Natural killer cell (primary cell): Measurements from ENCODE around the gene IL2RG. TPM values are rescaled to one million over a fixed set of nuclear protein-coding genes. Genes with fewer than 3 reads are reported as not detected.

Experiments used
- ATAC-seq, 3 donors: fragments of 150-1000 bp in 2 of 3; fragments of 200-7000 bp in 1 of 3; cut with Tn5 transposase; 1 replicate in 1 of 3; 2 replicates in 2 of 3; pipeline ENCODE4 v1.10.0; 2021; ENCODE audit warnings: mild to moderate bottlenecking in 2 of 3, moderate library complexity in 2 of 3
- DNase-seq, 2 donors: peaks; one replicate each; pipeline versions ENCODE4 v3.0.0 to v3.0.0-alpha.2; 2013 to 2021; ENCODE audit warnings: mixed read lengths in 1 of 2
- H3K27ac ChIP-seq: one replicate; pipeline ENCODE4 v1.5.1; 2013; ENCODE audit warnings: mild to moderate bottlenecking, low read length
- H3K27me3 ChIP-seq: one replicate; pipeline ENCODE4 v1.6.1; 2013; ENCODE audit warnings: low read length; ENCODE audit not compliant: control insufficient read depth, insufficient read depth
- H3K36me3 ChIP-seq: one replicate; pipeline ENCODE4 v1.6.1; 2013; ENCODE audit warnings: low read length; ENCODE audit not compliant: control insufficient read depth, insufficient read depth
- H3K4me1 ChIP-seq: one replicate; pipeline ENCODE4 v1.6.1; 2013; ENCODE audit warnings: low read length; ENCODE audit not compliant: control insufficient read depth, insufficient read depth
- H3K4me3 ChIP-seq: one replicate; pipeline ENCODE4 v1.5.1; 2013; ENCODE audit warnings: low read length
- H3K9me3 ChIP-seq: one replicate; pipeline ENCODE4 v1.6.1; 2013; ENCODE audit warnings: low read length; ENCODE audit not compliant: control insufficient read depth, insufficient read depth
- H3K27ac Mint-ChIP-seq, 2 donors: one replicate each; pipeline ENCODE4 v1.8.0; 2022; ENCODE audit warnings: mild to moderate bottlenecking in 2 of 2, mixed read lengths in 2 of 2, moderate library complexity in 1 of 2
- H3K27me3 Mint-ChIP-seq, 2 donors: one replicate each; pipeline ENCODE4 v1.8.0; 2022; ENCODE audit warnings: low read depth in 2 of 2, mixed read lengths in 2 of 2
- H3K36me3 Mint-ChIP-seq: one replicate; pipeline ENCODE4 v1.8.0; 2022; ENCODE audit warnings: mixed read lengths
- H3K4me1 Mint-ChIP-seq, 2 donors: one replicate each; pipeline ENCODE4 v1.8.0; 2022; ENCODE audit warnings: mixed read lengths in 2 of 2
- H3K4me3 Mint-ChIP-seq: one replicate; pipeline ENCODE4 v1.8.0; 2022; ENCODE audit warnings: mild to moderate bottlenecking, moderate library complexity, mixed read lengths
- H3K9me3 Mint-ChIP-seq, 2 donors: one replicate each; pipeline ENCODE4 v1.8.0; 2022; ENCODE audit warnings: mixed read lengths in 2 of 2
- CTCF ChIP-seq: fragments of 200-600 bp; IDR thresholded peaks from one replicate; pipeline ENCODE4 v1.8.0; 2022; ENCODE audit warnings: antibody characterized with exemption
- WGBS: methylation state at CpG from one replicate; pipeline ENCODE4 v1.1.7; 2013; ENCODE audit warnings: missing lambda C conversion rate; ENCODE audit not compliant: insufficient coverage; 5-methylcytosine and 5-hydroxymethylcytosine counted together
- intact Hi-C: fragments of 100-400 bp; cut with micrococcal nuclease; formaldehyde crosslinking; loops from one replicate; pipeline ENCODE4 v1.14.2; 2022
- total RNA-seq, 4 donors: library from RNA; stranded (reverse); fragments of 120-200 nt in 1 of 4; gene quantifications; one replicate each; pipeline versions ENCODE4 v1.2.3 to v1.2.4, GENCODE V29; 2013 to 2022

The IL2RG gene
- total RNA-seq, 3 donors from 2014 or later (not counting 1 experiment from before 2014, with no cell fraction given): 506 to 577 (median 550) TPM

- Mint-ChIP-seq H3K4me1 (peaks cover 55 to 73% of the 10 kb centered on the region in 2 donors), H3K36me3 (peaks cover 5% of the 10 kb centered on the region), H3K27me3 (peaks cover 0 to 13% of the 10 kb centered on the region in 2 donors), H3K4me3 (peak overlapping the region; percentile 60), H3K27ac (peak overlapping the region; percentile 97 to 99), H3K9me3 (no peaks in the 10 kb centered on the region)
- Histone ChIP-seq H3K4me1 (peaks cover 87% of the 10 kb centered on the region), H3K27ac (peak overlapping the region; percentile 89), H3K27me3 (no peaks in the 10 kb centered on the region), H3K36me3 (peaks cover 5% of the 10 kb centered on the region), H3K9me3 (no peaks in the 10 kb centered on the region), H3K4me3 (no peak overlapping the region)
- intact Hi-C loops: loop anchor here (10.0 kb wide), 1 partner anchor 433 kb away; the partner anchor contains the start of gene OGT
- ATAC-seq: no peak
- no peak for DNase-seq
- WGBS: 88% methylated on average over 1 of the region's 3 CpGs
- no peak for TF ChIP-seq CTCF
These were observed 9.1 kb downstream of the IL2RG start for GRCh38 chrX:71102292-71102691.

GRCh38 chrX:71100581-71101505 lies 10.5 kb downstream of the IL2RG start:
- Mint-ChIP-seq H3K9me3 (no peaks in the 10 kb centered on the region), H3K4me1 (peaks cover 46 to 60% of the 10 kb centered on the region in 2 donors), H3K36me3 (peaks cover 3% of the 10 kb centered on the region), H3K4me3 (no peak overlapping the region), H3K27me3 (peaks cover 0 to 13% of the 10 kb centered on the region in 2 donors), H3K27ac (peak overlapping the region; percentile 97 to 99)
- DNase-seq: peak in 1 of 2 donors; percentile 58
- Histone ChIP-seq H3K9me3 (no peaks in the 10 kb centered on the region), H3K4me3 (no peak overlapping the region), H3K36me3 (peaks cover 2% of the 10 kb centered on the region), H3K27ac (no peak overlapping the region), H3K27me3 (no peaks in the 10 kb centered on the region), H3K4me1 (peaks cover 82% of the 10 kb centered on the region)
- ATAC-seq: no peak
- intact Hi-C loops: loop anchor here (10.0 kb wide), 1 partner anchor 434 kb away; the partner anchor contains the start of gene OGT
- WGBS: 85% methylated on average over 30 of the region's 31 CpGs
- TF ChIP-seq CTCF: no peak

- Histone ChIP-seq H3K9me3 (no peaks in the 10 kb centered on the region), H3K4me3 (no peak overlapping the region), H3K4me1 (peaks cover 75% of the 10 kb centered on the region), H3K36me3 (peaks cover 2% of the 10 kb centered on the region), H3K27ac (no peak overlapping the region), H3K27me3 (no peaks in the 10 kb centered on the region)
- ATAC-seq (no peak), DNase-seq (no peak)
- 85% methylated on average over 4 of the region's 4 CpGs for WGBS
- TF ChIP-seq CTCF: no peak
- peaks cover 0 to 21% of the 10 kb centered on the region in 2 donors for H3K27me3 Mint-ChIP-seq
- peak overlapping the region; percentile 19 for H3K4me3 Mint-ChIP-seq
- intact Hi-C loops: loop anchor here (5.0 to 10.0 kb wide), 2 partner anchors 78 to 435 kb away; partner anchors contain the start of gene OGT
- no peaks in the 10 kb centered on the region for H3K9me3 Mint-ChIP-seq
- peaks cover 48 to 63% of the 10 kb centered on the region in 2 donors for H3K4me1 Mint-ChIP-seq
- peak overlapping the region; percentile 72 for H3K27ac Mint-ChIP-seq
- H3K36me3 Mint-ChIP-seq: no peaks in the 10 kb centered on the region
These were observed 11.6 kb downstream of the IL2RG start for GRCh38 chrX:71099736-71100135.
